HepG2 (cell line): ENCODE results near the gene GPHN. TPM values are rescaled to one million over a fixed set of nuclear protein-coding genes. Genes with fewer than 3 reads are reported as not detected.

Experiments
- ATAC-seq: fragments of 200-7000 bp; cut with Tn5 transposase; 3 replicates; pipeline ENCODE4 v1.9.1; 2020; ENCODE audit warnings: mild to moderate bottlenecking, moderate library complexity
- BruUV-seq: library from RNA; stranded (reverse); fragments of 400-500 nt; replicated peaks from 2 replicates; lab custom pipeline; 2021; lab: Mats Ljungman, UMichigan
- CTCF ChIA-PET: fragments of 300-600 bp; formaldehyde crosslinking; extraction: SDS; loops from one replicate; lab custom pipeline; 2021; ENCODE audit warnings: low total read pairs, inconsistent platforms, low intra/inter-chr PET ratio; lab: Yijun Ruan, JAX
- POLR2A ChIA-PET: fragments of 350-600 bp; sonication (Branson Sonifier 250); formaldehyde crosslinking; loops from one replicate; lab custom pipeline; 2020; ENCODE audit warnings: antibody characterized with exemption, inconsistent platforms; lab: Yijun Ruan, JAX
- DNase-seq: peaks from one replicate; pipeline ENCODE4 v3.0.0-alpha.2; 2015; ENCODE audit warnings: low spot score
- FAIRE-seq: peaks from 3 replicates; lab custom pipeline; 2011; peaks lifted over from hg19 to GRCh38; lab: Jason Lieb, UNC
- H2AFZ ChIP-seq: one replicate; pipeline ENCODE4 v1.6.1; 2011; ENCODE audit warnings: low read length, inconsistent platforms
- H3K27ac ChIP-seq: fragments of 300-600 bp; 3 replicates; pipeline ENCODE4 v1.8.0; 2011; ENCODE audit warnings: mixed run types, mild to moderate bottlenecking, mixed read lengths, low read length, inconsistent platforms; ENCODE audit not compliant: insufficient read depth; ENCODE audit errors: extremely low read length
- H3K27me3 ChIP-seq, 2 experiments: fragments of 200-600 bp in 1 of 2; 2 replicates in 1 of 2; 3 replicates in 1 of 2; pipeline versions ENCODE4 v1.6.0 to v1.8.0; 2011; ENCODE audit warnings: low read length in 2 of 2, mild to moderate bottlenecking in 2 of 2, moderate library complexity in 2 of 2, inconsistent platforms in 1 of 2; ENCODE audit not compliant: insufficient read depth in 2 of 2, control insufficient read depth in 1 of 2
- H3K36me3 ChIP-seq, 2 experiments: fragments of 200-600 bp in 1 of 2; replicated peaks in 1 of 2; 2 replicates in 1 of 2; 3 replicates in 1 of 2; pipeline versions ENCODE4 v1.5.1 to v1.8.0; 2011; ENCODE audit warnings: low read length in 2 of 2, inconsistent platforms in 1 of 2; ENCODE audit not compliant: insufficient read depth in 2 of 2, control insufficient read depth in 1 of 2
- H3K4me1 ChIP-seq: 2 replicates; pipeline ENCODE4 v1.5.1; 2012; ENCODE audit warnings: low read length, inconsistent platforms; ENCODE audit not compliant: insufficient read depth
- H3K4me2 ChIP-seq: 2 replicates; pipeline ENCODE4 v1.6.0; 2011; ENCODE audit warnings: low read depth, low read length, inconsistent platforms
- H3K4me3 ChIP-seq, 3 experiments: fragments of 200-600 bp in 1 of 3; sonication (generic), shearing (Covaris generic) in 1 of 3; replicated peaks in 1 of 3; 2 replicates each; pipeline ENCODE4 v1.5.1; 2011 to 2016; ENCODE audit warnings: low read length in 3 of 3, inconsistent platforms in 2 of 3, low read depth in 2 of 3, mild to moderate bottlenecking in 2 of 3, control low read depth in 1 of 3, mixed read lengths in 1 of 3; ENCODE audit not compliant: insufficient read depth in 1 of 3
- H3K79me2 ChIP-seq: one replicate; pipeline ENCODE4 v1.6.1; 2011; ENCODE audit warnings: low read length, inconsistent platforms; ENCODE audit not compliant: insufficient read depth
- H3K9ac ChIP-seq: 2 replicates; pipeline ENCODE4 v1.6.0; 2011; ENCODE audit warnings: mild to moderate bottlenecking, low read depth, low read length, inconsistent platforms; ENCODE audit not compliant: insufficient read depth
- H3K9me3 ChIP-seq: 2 replicates; pipeline ENCODE4 v1.5.1; 2012; ENCODE audit warnings: mild to moderate bottlenecking, low read length
- H4K20me1 ChIP-seq: 2 replicates; pipeline ENCODE4 v1.6.0; 2011; ENCODE audit warnings: inconsistent platforms, mild to moderate bottlenecking, low read length, moderate library complexity; ENCODE audit not compliant: insufficient read depth
- KLF11 ChIP-seq: IDR thresholded peaks from 2 replicates; pipeline ENCODE4 v1.6.1; 2016; ENCODE audit warnings: missing compliant biosample characterization
- ZNF317 ChIP-seq: sonication (generic); formaldehyde crosslinking; IDR thresholded peaks from 2 replicates; pipeline ENCODE4 v1.5.0; 2020; ENCODE audit warnings: mild to moderate bottlenecking, missing genetic modification reagents
- ZNF605 ChIP-seq: sonication (generic); formaldehyde crosslinking; IDR thresholded peaks from 2 replicates; pipeline ENCODE4 v1.8.0; 2022; ENCODE audit warnings: mild to moderate bottlenecking, missing genetic modification reagents
- ZNF737 ChIP-seq: sonication (generic); formaldehyde crosslinking; IDR thresholded peaks from 2 replicates; pipeline ENCODE4 v1.5.0; 2020; ENCODE audit warnings: missing genetic modification reagents, mild to moderate bottlenecking, borderline replicate concordance
- ZNF781 ChIP-seq: sonication (generic); formaldehyde crosslinking; IDR thresholded peaks from 2 replicates; pipeline ENCODE4 v1.5.1; 2020; ENCODE audit warnings: borderline replicate concordance, mild to moderate bottlenecking, missing genetic modification reagents; ENCODE audit errors: not compliant biosample characterization
- ZNF83 ChIP-seq: sonication (generic); formaldehyde crosslinking; IDR thresholded peaks from 2 replicates; pipeline ENCODE4 v1.4.0; 2020; ENCODE audit warnings: missing genetic modification reagents, mild to moderate bottlenecking, borderline replicate concordance
- WGBS: methylation state at CpG from one replicate; pipeline ENCODE4 v1.1.6; 2017; ENCODE audit warnings: low lambda C conversion rate; 5-methylcytosine and 5-hydroxymethylcytosine counted together
- in situ Hi-C: cut with HindIII; loops from 2 replicates; pipeline ENCODE4 v1.10.0; 2017; ENCODE audit warnings: low pct_unique_long_range_greater_than_20kb; ENCODE audit not compliant: extremely low pct_ligation_motif_present
- intact Hi-C: fragments of 100-400 bp; cut with micrococcal nuclease; formaldehyde crosslinking; loops from one replicate; pipeline ENCODE4 v1.10.0; 2022; ENCODE audit not compliant: unreplicated experiment
- polyA plus RNA-seq, 8 experiments: library from polyadenylated mRNA; depleted of rRNA in 3 of 8; stranded (reverse) in 7 of 8; unstranded in 1 of 8; fragments of >200 nt; fragmentation: Illumina TruSeq in 4 of 8; extraction: Trizol in 4 of 8; gene quantifications; 2 replicates each; pipeline versions ENCODE4 v1.2.1 to v1.2.3, GENCODE V29; 2011 to 2016; ENCODE audit warnings: low read depth in 4 of 8, missing spikeins in 1 of 8, mixed read lengths in 1 of 8; ENCODE audit not compliant: insufficient read depth in 1 of 8
- total RNA-seq, 5 experiments: library from RNA; depleted of rRNA; stranded (reverse); fragments of >200 nt; fragmentation: Illumina TruSeq; extraction: Trizol; gene quantifications; 2 replicates each; pipeline ENCODE4 v1.2.3, GENCODE V29; 2016; ENCODE audit warnings: low read depth in 1 of 5
- TF ChIP-seq, protein P1 (sequence below): sonication (generic); formaldehyde crosslinking; conservative IDR thresholded peaks from 2 replicates; pipeline ENCODE4 v1.8.1; 2023; ENCODE audit warnings: missing genetic modification reagents
- TF ChIP-seq, protein P2 (sequence below), 2 experiments: IDR thresholded peaks; 2 replicates each; pipeline ENCODE4 v1.6.1; 2011 to 2012; ENCODE audit warnings: low read length in 2 of 2, borderline replicate concordance in 1 of 2, low read depth in 1 of 2, mild to moderate bottlenecking in 1 of 2, moderate library complexity in 1 of 2

GPHN gene
- total and polyA plus RNA-seq, 2 of the 13 experiments (the other 11 are each of a cell fraction or from before 2014, with no cell fraction given), result 12.7 to 19.2 TPM

DNA sequence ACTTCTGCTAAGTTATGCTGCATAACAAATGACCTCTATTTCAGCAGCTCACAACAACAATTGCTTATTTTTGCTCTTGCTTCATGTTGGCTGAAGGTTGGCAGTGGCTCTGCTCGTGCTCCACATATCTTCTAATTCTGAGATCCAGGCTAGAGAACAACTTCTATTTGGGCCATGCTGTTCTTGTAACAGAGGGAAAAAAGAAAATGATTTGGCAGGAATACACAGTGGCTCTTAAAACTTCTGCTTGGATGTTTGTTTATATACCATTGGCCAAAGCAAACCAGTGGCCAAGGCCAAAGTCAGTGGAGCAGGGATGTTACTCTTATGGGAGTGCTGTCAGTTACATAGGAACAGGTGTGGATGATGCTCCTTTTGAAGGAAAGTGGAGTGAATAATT, 32.1 kb downstream of the GPHN start:
- H3K79me2 ChIP-seq, result peaks cover 54% of the 10 kb centered on the region
- no peaks in the 10 kb centered on the region for H3K27me3 ChIP-seq
- BruUV-seq, result no TSS peak
- intact Hi-C loops, result no loop called here
- DNase-seq (no peak), ATAC-seq (no peak), FAIRE-seq (no peak)
- in situ Hi-C loops, result no loop called here
- CTCF ChIA-PET, result no interaction called here
- no peaks in the 10 kb centered on the region for H3K9me3 ChIP-seq
- H4K20me1 ChIP-seq, result no peaks in the 10 kb centered on the region; the same call in 1 of the 2 replicates
- TF ChIP-seq ZNF317 (peak; percentile 85), ZNF83 (CRISPR knock-in tag) (no peak), KLF11 (CRISPR knock-in tag) (no peak), ZNF781 (CRISPR knock-in tag) (no peak), ZNF737 (CRISPR knock-in tag) (no peak)
- TF ChIP-seq, protein P1, sequence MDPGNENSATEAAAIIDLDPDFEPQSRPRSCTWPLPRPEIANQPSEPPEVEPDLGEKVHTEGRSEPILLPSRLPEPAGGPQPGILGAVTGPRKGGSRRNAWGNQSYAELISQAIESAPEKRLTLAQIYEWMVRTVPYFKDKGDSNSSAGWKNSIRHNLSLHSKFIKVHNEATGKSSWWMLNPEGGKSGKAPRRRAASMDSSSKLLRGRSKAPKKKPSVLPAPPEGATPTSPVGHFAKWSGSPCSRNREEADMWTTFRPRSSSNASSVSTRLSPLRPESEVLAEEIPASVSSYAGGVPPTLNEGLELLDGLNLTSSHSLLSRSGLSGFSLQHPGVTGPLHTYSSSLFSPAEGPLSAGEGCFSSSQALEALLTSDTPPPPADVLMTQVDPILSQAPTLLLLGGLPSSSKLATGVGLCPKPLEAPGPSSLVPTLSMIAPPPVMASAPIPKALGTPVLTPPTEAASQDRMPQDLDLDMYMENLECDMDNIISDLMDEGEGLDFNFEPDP (CRISPR knock-in tag), result no peak
- H3K4me2 ChIP-seq, result no peak overlapping the region
- H2AFZ ChIP-seq, result no peak overlapping the region
- no peak overlapping the region for H3K9ac ChIP-seq
- POLR2A ChIA-PET, result no interaction called here
- no peaks in the 10 kb centered on the region for H3K36me3 ChIP-seq
- no peaks in the 10 kb centered on the region for H3K4me1 ChIP-seq
- no peak overlapping the region for H3K27ac ChIP-seq
- 95% methylated on average over 1 of the region's 1 CpG for WGBS
- no peak overlapping the region for H3K4me3 ChIP-seq

DNA sequence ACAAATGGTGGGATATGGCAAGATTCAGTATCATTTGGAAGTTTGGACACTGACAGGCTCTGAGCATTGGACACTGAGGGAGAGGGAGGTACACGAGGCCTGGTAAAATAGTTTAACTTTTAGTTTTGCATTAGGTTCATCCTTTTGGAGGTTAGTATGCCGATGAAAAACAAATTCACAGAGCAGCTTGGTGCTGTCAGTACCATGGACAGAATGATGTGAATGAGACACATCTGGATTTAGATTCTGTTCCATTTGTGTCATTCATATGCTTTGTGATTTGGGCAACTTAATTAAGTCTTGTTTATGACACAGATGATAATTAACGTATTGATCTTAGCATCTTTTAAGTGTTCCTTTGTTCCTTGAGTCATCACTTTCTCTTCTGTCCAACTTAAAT, 33.7 kb downstream of the GPHN start:
- Histone ChIP-seq H3K9me3 (no peaks in the 10 kb centered on the region), H3K9ac (no peak overlapping the region), H3K4me2 (no peak overlapping the region), H4K20me1 (no peaks in the 10 kb centered on the region; the same call in 1 of the 2 replicates), H3K36me3 (no peaks in the 10 kb centered on the region), H3K27ac (no peak overlapping the region), H2AFZ (no peak overlapping the region), H3K4me3 (no peak overlapping the region), H3K4me1 (no peaks in the 10 kb centered on the region), H3K79me2 (peaks cover 41% of the 10 kb centered on the region), H3K27me3 (no peaks in the 10 kb centered on the region)
- intact Hi-C loops (no loop called here), in situ Hi-C loops (no loop called here)
- ChIA-PET CTCF (no interaction called here), POLR2A (no interaction called here)
- TF ChIP-seq, protein P2, sequence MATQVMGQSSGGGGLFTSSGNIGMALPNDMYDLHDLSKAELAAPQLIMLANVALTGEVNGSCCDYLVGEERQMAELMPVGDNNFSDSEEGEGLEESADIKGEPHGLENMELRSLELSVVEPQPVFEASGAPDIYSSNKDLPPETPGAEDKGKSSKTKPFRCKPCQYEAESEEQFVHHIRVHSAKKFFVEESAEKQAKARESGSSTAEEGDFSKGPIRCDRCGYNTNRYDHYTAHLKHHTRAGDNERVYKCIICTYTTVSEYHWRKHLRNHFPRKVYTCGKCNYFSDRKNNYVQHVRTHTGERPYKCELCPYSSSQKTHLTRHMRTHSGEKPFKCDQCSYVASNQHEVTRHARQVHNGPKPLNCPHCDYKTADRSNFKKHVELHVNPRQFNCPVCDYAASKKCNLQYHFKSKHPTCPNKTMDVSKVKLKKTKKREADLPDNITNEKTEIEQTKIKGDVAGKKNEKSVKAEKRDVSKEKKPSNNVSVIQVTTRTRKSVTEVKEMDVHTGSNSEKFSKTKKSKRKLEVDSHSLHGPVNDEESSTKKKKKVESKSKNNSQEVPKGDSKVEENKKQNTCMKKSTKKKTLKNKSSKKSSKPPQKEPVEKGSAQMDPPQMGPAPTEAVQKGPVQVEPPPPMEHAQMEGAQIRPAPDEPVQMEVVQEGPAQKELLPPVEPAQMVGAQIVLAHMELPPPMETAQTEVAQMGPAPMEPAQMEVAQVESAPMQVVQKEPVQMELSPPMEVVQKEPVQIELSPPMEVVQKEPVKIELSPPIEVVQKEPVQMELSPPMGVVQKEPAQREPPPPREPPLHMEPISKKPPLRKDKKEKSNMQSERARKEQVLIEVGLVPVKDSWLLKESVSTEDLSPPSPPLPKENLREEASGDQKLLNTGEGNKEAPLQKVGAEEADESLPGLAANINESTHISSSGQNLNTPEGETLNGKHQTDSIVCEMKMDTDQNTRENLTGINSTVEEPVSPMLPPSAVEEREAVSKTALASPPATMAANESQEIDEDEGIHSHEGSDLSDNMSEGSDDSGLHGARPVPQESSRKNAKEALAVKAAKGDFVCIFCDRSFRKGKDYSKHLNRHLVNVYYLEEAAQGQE (IDR thresholded peaks at IDR 0.05; ENCODE audit: borderline replicate concordance in 1 of 2, low read depth in 1 of 2, low read length in 2 of 2), result peak in 1 of 2 experiments; percentile 64; a peak in 2 of 4 replicates
- TF ChIP-seq ZNF605 (CRISPR knock-in tag), result no peak
- FAIRE-seq, result no peak
- no peak for ATAC-seq
- no peak for DNase-seq
- WGBS, result 97% methylated on average over 3 of the region's 3 CpGs
- no TSS peak for BruUV-seq
